Lung (tissue), 12 donors: ENCODE data around the gene ADAMTS5. TPM values are rescaled to one million over a fixed set of nuclear protein-coding genes. Genes with fewer than 3 reads are reported as not detected.

Experiments
- ATAC-seq: fragments of 200-7000 bp; cut with Tn5 transposase; one replicate; pipeline ENCODE4 v1.9.1; 2020; ENCODE audit warnings: moderate number of reproducible peaks; ENCODE audit not compliant: insufficient read depth, low FRiP score
- DNase-seq, 3 donors: peaks; one replicate each; pipeline ENCODE4 v3.0.0-alpha.2; 2013 to 2017
- H3K27ac ChIP-seq, 2 donors: one replicate each; pipeline ENCODE4 v1.5.1; 2013; ENCODE audit warnings: mild to moderate bottlenecking in 2 of 2, moderate library complexity in 2 of 2, control low read depth in 1 of 2, inconsistent platforms in 1 of 2, low read depth in 1 of 2, low read length in 1 of 2
- H3K27me3 ChIP-seq, 3 donors: one replicate each; pipeline ENCODE4 v1.5.1; 2013; ENCODE audit warnings: low read length in 2 of 3; ENCODE audit not compliant: control insufficient read depth in 3 of 3, insufficient read depth in 3 of 3
- H3K36me3 ChIP-seq, 4 donors: one replicate each; pipeline ENCODE4 v1.5.1; 2013; ENCODE audit warnings: low read length in 4 of 4, mild to moderate bottlenecking in 1 of 4, moderate library complexity in 1 of 4; ENCODE audit not compliant: control insufficient read depth in 4 of 4, insufficient read depth in 4 of 4
- H3K4me1 ChIP-seq, 5 donors: one replicate each; pipeline ENCODE4 v1.5.1; 2013; ENCODE audit warnings: low read length in 5 of 5, mild to moderate bottlenecking in 2 of 5, moderate library complexity in 1 of 5; ENCODE audit not compliant: control insufficient read depth in 5 of 5, insufficient read depth in 5 of 5
- H3K4me3 ChIP-seq: one replicate; pipeline ENCODE4 v1.5.1; 2013; ENCODE audit warnings: mild to moderate bottlenecking, control low read depth, moderate library complexity
- H3K9ac ChIP-seq, 2 donors: one replicate each; pipeline ENCODE4 v1.5.1; 2013; ENCODE audit warnings: low read length in 2 of 2, control low read depth in 1 of 2; ENCODE audit not compliant: insufficient read depth in 1 of 2
- H3K9me3 ChIP-seq, 4 donors: one replicate each; pipeline ENCODE4 v1.5.1; 2013; ENCODE audit warnings: low read length in 3 of 4, mild to moderate bottlenecking in 1 of 4, moderate library complexity in 1 of 4; ENCODE audit not compliant: control insufficient read depth in 4 of 4, insufficient read depth in 3 of 4
- CTCF ChIP-seq: IDR thresholded peaks from 2 replicates; pipeline ENCODE4 v1.5.1; 2012; ENCODE audit warnings: mild to moderate bottlenecking; ENCODE audit errors: control extremely low read depth, extremely low read depth
- WGBS, 2 donors: extraction: QIAGEN DNeasy Blood & Tissue Kit; methylation state at CpG; one replicate each; pipeline ENCODE4 v1.1.7; 2013; 5-methylcytosine and 5-hydroxymethylcytosine counted together
- polyA plus RNA-seq, 2 donors: library from polyadenylated mRNA; stranded (reverse); fragments of 200-250 nt; gene quantifications; one replicate each; pipeline ENCODE4 v1.2.1, GENCODE V29; 2013
- total RNA-seq, 2 donors: library from RNA; depleted of rRNA in 1 of 2; stranded (reverse); fragments of >200 nt in 1 of 2; gene quantifications; one replicate each; pipeline ENCODE4 v1.2.1, GENCODE V29; 2014 to 2021
- donor health status: control.
- donor health status: control.
- donor health status: Bipolar disorder and iron deficiency.
- donor health status: healthy.
- donor health status: DM: yes; HTN: yes; CAD: no.

ADAMTS5 gene
- total and polyA plus RNA-seq, 4 donors = 0.59 to 22.2 (median 2.8) TPM

GRCh38 chr21:26884436-26884835 is 82.5 kb downstream of the ADAMTS5 start:
- WGBS, 2 donors = 89 to 94% methylated on average over 2 of the region's 2 CpGs
- no peak overlapping the region for H3K4me3 ChIP-seq
- no peaks in the 10 kb centered on the region for H3K27me3 ChIP-seq
- DNase-seq (no peak), ATAC-seq (no peak)
- TF ChIP-seq CTCF = no peak
- no peak overlapping the region for H3K9ac ChIP-seq
- H3K9me3 ChIP-seq = peaks cover 0 to 2% (median 0%) of the 10 kb centered on the region in 4 donors
- no peaks in the 10 kb centered on the region for H3K36me3 ChIP-seq
- H3K27ac ChIP-seq = no peak overlapping the region
- peaks cover 0 to 8% (median 0%) of the 10 kb centered on the region in 5 donors for H3K4me1 ChIP-seq

GRCh38 chr21:26883768-26884167 is 83.1 kb downstream of the ADAMTS5 start:
- ATAC-seq = no peak
- 60 to 69% methylated on average over 2 of the region's 2 CpGs for WGBS, 2 donors

GRCh38 chr21:26881504-26882228 is 85.2 kb downstream of the ADAMTS5 start:
- no peak for TF ChIP-seq CTCF
- ATAC-seq (no peak), DNase-seq (peak in 2 of 3 donors; percentile 59 to 62)
- H3K4me3 ChIP-seq = no peak overlapping the region
- 49 to 60% methylated on average over 4 of the region's 4 CpGs for WGBS, 2 donors
- no peaks in the 10 kb centered on the region for H3K9me3 ChIP-seq
- H3K4me1 ChIP-seq = no peaks in the 10 kb centered on the region
- no peaks in the 10 kb centered on the region for H3K27me3 ChIP-seq
- no peaks in the 10 kb centered on the region for H3K36me3 ChIP-seq
- no peak overlapping the region for H3K9ac ChIP-seq
- H3K27ac ChIP-seq = no peak overlapping the region

More at GRCh38 chr21:26883768-26884167, 83.1 kb downstream of the ADAMTS5 start:
- Histone ChIP-seq H3K27ac (no peak overlapping the region), H3K36me3 (no peaks in the 10 kb centered on the region), H3K27me3 (no peaks in the 10 kb centered on the region), H3K4me3 (no peak overlapping the region), H3K9ac (no peak overlapping the region), H3K4me1 (peaks cover 0 to 8% (median 0%) of the 10 kb centered on the region in 5 donors), H3K9me3 (peaks cover 0 to 2% (median 0%) of the 10 kb centered on the region in 4 donors)
- DNase-seq = no peak
- no peak for TF ChIP-seq CTCF
